ENCODE data around the gene KLHL6. TPM values are rescaled to one million over a fixed set of nuclear protein-coding genes. Genes with fewer than 3 reads are reported as not detected.

The KLHL6 gene
- polyA plus RNA-seq, 1 of the 3 experiments (the other 2 are of a cell fraction) = not detected

DNA sequence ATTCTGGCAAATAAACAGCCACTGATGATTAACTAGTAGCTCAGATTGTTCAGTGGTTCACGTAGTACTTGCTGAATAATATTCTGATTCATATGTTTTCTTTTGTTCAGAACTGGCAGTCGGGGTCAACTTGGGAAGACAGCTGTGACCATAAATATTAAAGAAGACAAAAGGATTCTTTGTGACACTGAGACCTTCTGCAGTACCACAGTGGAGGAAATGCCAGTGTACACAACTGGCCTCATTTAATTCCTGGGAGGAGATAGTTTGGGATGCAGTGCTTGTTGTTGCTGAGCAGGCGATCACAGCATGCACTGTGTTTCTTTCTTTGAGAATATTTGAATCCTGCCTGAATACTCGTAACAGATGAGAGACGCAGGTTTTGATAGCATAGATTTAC is 100.4 kb downstream of the KLHL6 start:
- H4K20me1 ChIP-seq (ENCODE audit: insufficient read depth) = no peaks in the 10 kb centered on the region
- H3F3A ChIP-seq (replicated peaks; ENCODE audit: insufficient read depth) = peaks cover 11% of the 10 kb centered on the region
- no peak overlapping the region for H3K4me3 ChIP-seq (ENCODE audit: low read depth in 2 of 2, low read length in 1 of 2)
- H3K9ac ChIP-seq = no peak overlapping the region
- no peaks in the 10 kb centered on the region for H3K27me3 ChIP-seq (ENCODE audit: insufficient read depth)
- DNase-seq = no peak
- peaks cover 11 to 18% of the 10 kb centered on the region in 2 experiments for H3K36me3 ChIP-seq (replicated peaks in 1 of 2; ENCODE audit: control insufficient read depth in 1 of 2, insufficient read depth in 2 of 2, low read length in 1 of 2)
- TF ChIP-seq NFIC (IDR thresholded peaks at IDR 0.05; ENCODE audit: borderline replicate concordance) = no peak
- TF ChIP-seq PBX3 (IDR thresholded peaks at IDR 0.05) = peak; percentile 32; the same call in 1 of the 2 replicates
- no peaks in the 10 kb centered on the region for H3K9me2 ChIP-seq
- CTCF ChIA-PET = interaction anchor here (1.2 kb wide), 1 partner anchor 14 kb away, joined by 5 read pairs; no protein-coding TSS in a partner anchor
- no peaks in the 10 kb centered on the region for H3K9me3 ChIP-seq
- no peak overlapping the region; the same call in 1 of the 2 replicates for H2AFZ ChIP-seq (ENCODE audit: low read depth)
- WGBS (ENCODE audit: low lambda C conversion rate) = 67% methylated on average over 5 of the region's 5 CpGs
- peak overlapping the region; percentile 53 for H3K4me2 ChIP-seq
- peak overlapping the region in 1 of 2 experiments; percentile 9; a peak in 1 of 4 replicates for H3K27ac ChIP-seq (ENCODE audit: low read depth in 2 of 2, low read length in 1 of 2)
- no peaks in the 10 kb centered on the region for H3K79me2 ChIP-seq (ENCODE audit: insufficient read depth)
- no peaks in the 10 kb centered on the region for H3K4me1 ChIP-seq (ENCODE audit: control insufficient read depth in 1 of 2, insufficient read depth in 2 of 2, low read depth in 1 of 2, low read length in 1 of 2)
- POLR2A ChIA-PET = no interaction called here

DNA sequence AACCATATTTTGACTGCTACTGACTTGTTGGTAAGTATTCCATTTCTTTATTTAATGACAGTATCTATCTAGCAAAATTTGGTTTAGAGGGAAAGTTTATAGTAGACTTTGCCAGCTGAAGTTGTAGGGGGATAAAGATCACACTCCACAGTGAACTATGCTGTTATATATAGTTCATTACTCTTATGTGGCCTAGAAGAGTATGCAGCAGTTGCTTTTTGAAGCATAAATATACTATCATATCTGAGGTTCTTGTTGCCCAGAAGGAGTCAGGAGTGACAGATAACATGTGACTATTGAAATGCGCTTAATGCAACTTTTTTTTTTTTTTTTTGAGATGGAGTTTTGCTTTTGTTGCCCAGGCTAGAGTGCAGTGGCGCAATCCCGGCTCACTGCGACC is 101.4 kb downstream of the KLHL6 start:
- Histone ChIP-seq H3K4me2 (no peak overlapping the region), H3K79me2 (ENCODE audit: insufficient read depth) (no peaks in the 10 kb centered on the region), H3K27me3 (ENCODE audit: insufficient read depth) (no peaks in the 10 kb centered on the region), H3K4me3 (ENCODE audit: low read depth in 2 of 2, low read length in 1 of 2) (no peak overlapping the region), H3K4me1 (ENCODE audit: control insufficient read depth in 1 of 2, insufficient read depth in 2 of 2, low read depth in 1 of 2, low read length in 1 of 2) (peaks cover 0 to 4% of the 10 kb centered on the region in 2 experiments; a peak in 3 of 4 replicates), H3K9ac (no peak overlapping the region), H4K20me1 (ENCODE audit: insufficient read depth) (no peaks in the 10 kb centered on the region), H2AFZ (ENCODE audit: low read depth) (no peak overlapping the region), H3F3A (replicated peaks; ENCODE audit: insufficient read depth) (peaks cover 14% of the 10 kb centered on the region), H3K9me3 (no peaks in the 10 kb centered on the region), H3K36me3 (replicated peaks in 1 of 2; ENCODE audit: control insufficient read depth in 1 of 2, insufficient read depth in 2 of 2, low read length in 1 of 2) (peaks cover 11 to 18% of the 10 kb centered on the region in 2 experiments), H3K9me2 (no peaks in the 10 kb centered on the region), H3K27ac (ENCODE audit: low read depth in 2 of 2, low read length in 1 of 2) (no peak overlapping the region)
- POLR2A ChIA-PET = no interaction called here
- WGBS (ENCODE audit: low lambda C conversion rate) = 100% methylated on average over 4 of the region's 4 CpGs
- TF ChIP-seq SIN3A (IDR thresholded peaks at IDR 0.05; ENCODE audit: borderline replicate concordance, low read depth, low read length) (no peak), TEAD4 (IDR thresholded peaks at IDR 0.05; ENCODE audit: borderline replicate concordance, insufficient read depth) (no peak), NRF1 (IDR thresholded peaks at IDR 0.05; ENCODE audit: low read depth, low read length) (no peak), TCF12 (IDR thresholded peaks at IDR 0.05) (no peak), FOXM1 (IDR thresholded peaks at IDR 0.05; ENCODE audit: low read depth) (no peak), GABPA (IDR thresholded peaks at IDR 0.05; ENCODE audit: low read depth) (no peak), RXRA (IDR thresholded peaks at IDR 0.05; ENCODE audit: borderline replicate concordance, low read depth) (no peak), PBX3 (IDR thresholded peaks at IDR 0.05) (no peak)
- TF ChIP-seq, protein P1, sequence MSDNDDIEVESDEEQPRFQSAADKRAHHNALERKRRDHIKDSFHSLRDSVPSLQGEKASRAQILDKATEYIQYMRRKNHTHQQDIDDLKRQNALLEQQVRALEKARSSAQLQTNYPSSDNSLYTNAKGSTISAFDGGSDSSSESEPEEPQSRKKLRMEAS (IDR thresholded peaks at IDR 0.05; ENCODE audit: low read depth) = no peak
- TF ChIP-seq, protein P2, sequence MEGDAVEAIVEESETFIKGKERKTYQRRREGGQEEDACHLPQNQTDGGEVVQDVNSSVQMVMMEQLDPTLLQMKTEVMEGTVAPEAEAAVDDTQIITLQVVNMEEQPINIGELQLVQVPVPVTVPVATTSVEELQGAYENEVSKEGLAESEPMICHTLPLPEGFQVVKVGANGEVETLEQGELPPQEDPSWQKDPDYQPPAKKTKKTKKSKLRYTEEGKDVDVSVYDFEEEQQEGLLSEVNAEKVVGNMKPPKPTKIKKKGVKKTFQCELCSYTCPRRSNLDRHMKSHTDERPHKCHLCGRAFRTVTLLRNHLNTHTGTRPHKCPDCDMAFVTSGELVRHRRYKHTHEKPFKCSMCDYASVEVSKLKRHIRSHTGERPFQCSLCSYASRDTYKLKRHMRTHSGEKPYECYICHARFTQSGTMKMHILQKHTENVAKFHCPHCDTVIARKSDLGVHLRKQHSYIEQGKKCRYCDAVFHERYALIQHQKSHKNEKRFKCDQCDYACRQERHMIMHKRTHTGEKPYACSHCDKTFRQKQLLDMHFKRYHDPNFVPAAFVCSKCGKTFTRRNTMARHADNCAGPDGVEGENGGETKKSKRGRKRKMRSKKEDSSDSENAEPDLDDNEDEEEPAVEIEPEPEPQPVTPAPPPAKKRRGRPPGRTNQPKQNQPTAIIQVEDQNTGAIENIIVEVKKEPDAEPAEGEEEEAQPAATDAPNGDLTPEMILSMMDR (IDR thresholded peaks at IDR 0.05) = no peak
- DNase-seq = no peak
- CTCF ChIA-PET = no interaction called here

Data from SK-N-SH (cell line).